T-cell (primary cell): ENCODE results near the gene NTM. TPM values are rescaled to one million over a fixed set of nuclear protein-coding genes. Genes with fewer than 3 reads are reported as not detected.

Experiments used
- ATAC-seq, 4 experiments: fragments of 200-7000 bp in 3 of 4; fragments of 150-1000 bp in 1 of 4; cut with Tn5 transposase; replicated peaks in 1 of 4; 1 replicate in 3 of 4; 2 replicates in 1 of 4; pipeline ENCODE4 v1.10.0; 2021; ENCODE audit warnings: moderate library complexity in 3 of 4, mild to moderate bottlenecking in 2 of 4, moderate number of reproducible peaks in 1 of 4
- CTCF ChIA-PET, 2 donors: fragments of 300-600 bp; sonication (Branson Sonifier 250); formaldehyde crosslinking; loops; one replicate each; lab custom pipeline; 2022; ENCODE audit warnings: antibody characterized with exemption in 2 of 2; lab: Charles Lee
- POLR2A ChIA-PET, 2 donors: fragments of 300-600 bp; sonication (Branson Sonifier 250); formaldehyde crosslinking; loops; one replicate each; lab custom pipeline; 2022; ENCODE audit warnings: antibody characterized with exemption in 2 of 2; lab: Charles Lee
- DNase-seq, 35 experiments: peaks; one replicate each; pipeline versions ENCODE4 v3.0.0 to v3.0.0-alpha.2; 2013 to 2023
- H3K27ac ChIP-seq: one replicate; pipeline ENCODE4 v1.5.1; 2013; ENCODE audit warnings: low read length
- H3K27me3 ChIP-seq, 2 experiments: replicated peaks in 1 of 2; 1 replicate in 1 of 2; 2 replicates in 1 of 2; pipeline versions ENCODE4 v1.6.1 to v1.7.0; 2013; ENCODE audit warnings: low read length in 1 of 2, mixed read lengths in 1 of 2; ENCODE audit not compliant: control insufficient read depth in 2 of 2, insufficient read depth in 2 of 2; ENCODE audit errors: extremely low read depth in 1 of 2
- H3K36me3 ChIP-seq, 2 donors: 1 replicate in 1 of 2; 2 replicates in 1 of 2; pipeline versions ENCODE4 v1.6.1 to v1.7.0; 2013; ENCODE audit warnings: low read length in 1 of 2; ENCODE audit not compliant: control insufficient read depth in 2 of 2, insufficient read depth in 1 of 2; ENCODE audit errors: extremely low read depth in 1 of 2
- H3K4me1 ChIP-seq, 2 experiments: 1 replicate in 1 of 2; 2 replicates in 1 of 2; pipeline versions ENCODE4 v1.6.1 to v1.7.0; 2013; ENCODE audit warnings: low read length in 2 of 2, mixed read lengths in 1 of 2; ENCODE audit not compliant: insufficient read depth in 2 of 2, control insufficient read depth in 1 of 2; ENCODE audit errors: extremely low read depth in 1 of 2
- H3K4me3 ChIP-seq, 2 donors: 1 replicate in 1 of 2; 2 replicates in 1 of 2; pipeline versions ENCODE4 v1.5.1 to v1.7.0; 2013; ENCODE audit warnings: mild to moderate bottlenecking in 2 of 2, low read length in 1 of 2, moderate library complexity in 1 of 2; ENCODE audit not compliant: control insufficient read depth in 1 of 2; ENCODE audit errors: extremely low read depth in 1 of 2
- H3K9me3 ChIP-seq: 2 replicates; pipeline ENCODE4 v1.7.0; 2013
- H3K27ac Mint-ChIP-seq, 2 donors: one replicate each; pipeline ENCODE4 v1.8.0; 2020 to 2021; ENCODE audit warnings: mild to moderate bottlenecking in 2 of 2, mixed read lengths in 2 of 2
- H3K27me3 Mint-ChIP-seq, 2 donors: one replicate each; pipeline ENCODE4 v1.8.0; 2021 to 2022; ENCODE audit warnings: mixed read lengths in 2 of 2
- H3K36me3 Mint-ChIP-seq: one replicate; pipeline ENCODE4 v1.8.0; 2021; ENCODE audit warnings: mixed read lengths
- H3K4me1 Mint-ChIP-seq, 3 donors: one replicate each; pipeline ENCODE4 v1.8.0; 2020 to 2022; ENCODE audit warnings: mixed read lengths in 3 of 3, mild to moderate bottlenecking in 1 of 3
- H3K4me3 Mint-ChIP-seq, 3 donors: one replicate each; pipeline ENCODE4 v1.8.0; 2020 to 2022; ENCODE audit warnings: mild to moderate bottlenecking in 3 of 3, mixed read lengths in 3 of 3, moderate library complexity in 3 of 3
- H3K9me3 Mint-ChIP-seq, 3 donors: one replicate each; pipeline ENCODE4 v1.8.0; 2020 to 2022; ENCODE audit warnings: mixed read lengths in 3 of 3
- WGBS: methylation state at CpG from one replicate; pipeline ENCODE4 v1.1.5; 2013; ENCODE audit warnings: missing lambda C conversion rate; ENCODE audit not compliant: insufficient coverage; 5-methylcytosine and 5-hydroxymethylcytosine counted together
- total RNA-seq, 35 experiments: library from RNA in 6 of 35; stranded (reverse) in 6 of 35; fragments of 120-200 nt in 1 of 35; gene quantifications; one replicate each; pipeline versions ENCODE4 v1.2.1 to v1.2.4 and lab custom pipeline; 2013 to 2026

NTM gene
- total RNA-seq, 5 donors from 2014 or later (not counting 1 experiment from before 2014, with no cell fraction given): not detected

DNA sequence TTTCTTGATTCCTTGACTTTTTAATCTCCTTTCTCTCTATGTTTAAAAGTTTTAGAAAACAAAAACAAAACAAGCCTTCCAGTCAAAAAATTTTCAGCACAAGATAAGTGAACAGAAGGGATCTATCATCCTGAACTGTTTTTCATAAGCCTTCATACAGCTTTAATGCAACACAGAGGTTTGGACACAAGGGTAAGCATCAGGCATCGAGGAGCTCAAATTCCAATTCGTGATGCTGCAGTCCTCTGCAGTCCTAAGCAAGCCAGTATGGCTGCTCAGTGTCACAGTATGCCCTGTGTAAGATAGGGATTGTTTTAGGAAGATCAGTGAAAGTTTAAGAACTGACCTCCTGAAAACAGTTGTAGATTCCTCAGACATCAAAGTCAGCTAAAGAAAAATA lies 740.9 kb downstream of the NTM start:
- DNase-seq (no peak), ATAC-seq (no peak)
- Mint-ChIP-seq H3K27me3 (peaks cover 0 to 4% of the 10 kb centered on the region in 2 donors), H3K27ac (no peak overlapping the region), H3K4me3 (no peak overlapping the region), H3K9me3 (peaks cover 0 to 9% (median 8%) of the 10 kb centered on the region in 3 donors), H3K36me3 (no peaks in the 10 kb centered on the region), H3K4me1 (no peaks in the 10 kb centered on the region)
- H3K4me3 ChIP-seq: no peak overlapping the region
- ChIA-PET CTCF (no interaction called here), POLR2A (no interaction called here)
- WGBS: 60% methylated on average over 2 of the region's 2 CpGs
- no peaks in the 10 kb centered on the region for H3K9me3 ChIP-seq
- H3K36me3 ChIP-seq: no peaks in the 10 kb centered on the region
- H3K27ac ChIP-seq: no peak overlapping the region
- H3K27me3 ChIP-seq: no peaks in the 10 kb centered on the region
- H3K4me1 ChIP-seq: no peaks in the 10 kb centered on the region

DNA sequence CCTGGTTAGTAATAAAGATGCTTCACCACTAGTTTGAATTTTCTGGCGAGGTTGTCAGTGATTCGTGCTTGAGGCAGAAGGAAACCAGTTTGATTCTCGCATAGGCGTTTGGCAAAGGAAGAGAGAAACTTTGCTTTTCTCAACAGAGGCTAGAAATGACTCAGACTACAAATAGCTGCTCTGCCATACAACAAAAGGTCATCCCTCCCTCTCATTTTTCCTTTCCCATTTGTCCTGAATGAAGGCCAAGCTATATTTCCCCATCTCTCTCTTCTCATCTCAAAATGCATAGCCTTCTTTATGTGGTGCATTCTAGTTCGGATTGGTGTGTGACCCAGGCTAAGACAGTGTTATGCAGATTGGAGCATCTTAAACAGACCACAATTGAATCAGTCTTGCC lies 741.4 kb downstream of the NTM start:
- Histone ChIP-seq H3K4me3 (no peak overlapping the region), H3K4me1 (no peaks in the 10 kb centered on the region), H3K9me3 (no peaks in the 10 kb centered on the region), H3K27me3 (no peaks in the 10 kb centered on the region), H3K27ac (no peak overlapping the region), H3K36me3 (no peaks in the 10 kb centered on the region)
- ChIA-PET POLR2A (no interaction called here), CTCF (no interaction called here)
- no peaks in the 10 kb centered on the region for H3K4me1 Mint-ChIP-seq
- peaks cover 0 to 4% of the 10 kb centered on the region in 2 donors for H3K27me3 Mint-ChIP-seq
- no peaks in the 10 kb centered on the region for H3K36me3 Mint-ChIP-seq
- WGBS: no CpG with 5 or more reads among the region's 5 CpGs
- H3K27ac Mint-ChIP-seq: no peak overlapping the region
- H3K9me3 Mint-ChIP-seq: peaks cover 0 to 9% (median 8%) of the 10 kb centered on the region in 3 donors
- H3K4me3 Mint-ChIP-seq: no peak overlapping the region
- DNase-seq (no peak), ATAC-seq (no peak)

GRCh38 chr11:132112846-132113245 lies 742.4 kb downstream of the NTM start:
- H3K4me3 Mint-ChIP-seq: no peak overlapping the region
- H3K4me1 Mint-ChIP-seq: no peaks in the 10 kb centered on the region
- no peak for ATAC-seq
- no peak overlapping the region for H3K27ac ChIP-seq
- ChIA-PET CTCF (no interaction called here), POLR2A (no interaction called here)
- no peaks in the 10 kb centered on the region for H3K36me3 ChIP-seq
- H3K27ac Mint-ChIP-seq: no peak overlapping the region
- H3K27me3 Mint-ChIP-seq: peaks cover 0 to 4% of the 10 kb centered on the region in 2 donors
- no peaks in the 10 kb centered on the region for H3K9me3 ChIP-seq
- peaks cover 0 to 9% (median 8%) of the 10 kb centered on the region in 3 donors for H3K9me3 Mint-ChIP-seq
- H3K4me1 ChIP-seq: no peaks in the 10 kb centered on the region
- H3K4me3 ChIP-seq: no peak overlapping the region
- H3K27me3 ChIP-seq: no peaks in the 10 kb centered on the region
- WGBS: 93% methylated on average over 3 of the region's 6 CpGs
- no peaks in the 10 kb centered on the region for H3K36me3 Mint-ChIP-seq
- DNase-seq: no peak

DNA sequence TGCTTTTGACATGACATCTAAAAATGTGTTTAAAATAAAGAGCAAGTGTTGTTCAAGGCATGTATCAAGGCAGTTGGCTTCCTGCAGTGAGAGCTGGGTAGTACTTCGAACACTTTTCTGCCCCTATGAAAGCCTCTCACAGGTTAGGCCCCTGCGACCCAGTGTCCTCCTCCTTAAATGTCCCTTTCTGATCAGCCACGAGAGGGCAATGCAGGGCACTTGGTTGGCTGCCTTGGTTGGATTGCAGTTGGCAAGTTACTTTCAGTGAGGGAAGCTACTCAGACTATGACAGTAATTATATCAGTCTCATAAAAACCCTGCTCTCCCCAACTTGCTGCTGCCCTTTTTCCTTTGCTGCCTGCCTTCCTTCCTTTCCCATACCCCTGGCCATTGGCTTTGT lies 743.8 kb downstream of the NTM start:
- Mint-ChIP-seq H3K36me3 (no peaks in the 10 kb centered on the region), H3K4me1 (no peaks in the 10 kb centered on the region), H3K27me3 (peaks cover 0 to 4% of the 10 kb centered on the region in 2 donors), H3K4me3 (no peak overlapping the region), H3K9me3 (peaks cover 0 to 9% (median 8%) of the 10 kb centered on the region in 3 donors), H3K27ac (no peak overlapping the region)
- Histone ChIP-seq H3K27ac (no peak overlapping the region), H3K36me3 (no peaks in the 10 kb centered on the region), H3K27me3 (no peaks in the 10 kb centered on the region), H3K4me3 (no peak overlapping the region), H3K9me3 (no peaks in the 10 kb centered on the region), H3K4me1 (no peaks in the 10 kb centered on the region)
- ATAC-seq (no peak), DNase-seq (no peak)
- 33% methylated on average over 1 of the region's 3 CpGs for WGBS
- ChIA-PET POLR2A (no interaction called here), CTCF (no interaction called here)

DNA sequence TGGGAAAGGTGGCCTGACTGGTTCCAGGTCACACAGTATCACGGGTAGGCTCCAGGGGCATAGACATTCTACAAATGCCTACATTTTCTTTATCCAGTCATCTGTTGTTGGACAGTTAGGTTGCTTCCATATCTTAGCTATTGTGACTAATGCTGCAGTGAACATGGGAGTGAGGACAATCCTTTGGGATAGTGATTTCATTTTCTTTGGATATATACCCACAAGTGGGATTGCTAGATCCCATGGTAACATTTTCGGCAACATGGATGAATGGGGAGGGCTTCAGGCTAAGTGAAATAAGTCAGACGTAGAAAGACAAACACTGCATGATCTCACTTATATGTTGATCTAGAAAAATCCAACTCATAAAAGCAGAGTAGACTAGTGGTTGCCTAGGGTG lies 744.3 kb downstream of the NTM start:
- H3K36me3 ChIP-seq: no peaks in the 10 kb centered on the region
- ChIA-PET CTCF (no interaction called here), POLR2A (no interaction called here)
- no peak for ATAC-seq
- no CpG with 5 or more reads among the region's 3 CpGs for WGBS
- Mint-ChIP-seq H3K9me3 (peaks cover 0 to 8% (median 4%) of the 10 kb centered on the region in 3 donors), H3K27me3 (peaks cover 0 to 4% of the 10 kb centered on the region in 2 donors), H3K36me3 (no peaks in the 10 kb centered on the region), H3K4me1 (no peaks in the 10 kb centered on the region), H3K27ac (no peak overlapping the region), H3K4me3 (no peak overlapping the region)
- no peaks in the 10 kb centered on the region for H3K9me3 ChIP-seq
- DNase-seq: no peak
- no peak overlapping the region for H3K4me3 ChIP-seq
- no peaks in the 10 kb centered on the region for H3K27me3 ChIP-seq
- H3K4me1 ChIP-seq: no peaks in the 10 kb centered on the region
- H3K27ac ChIP-seq: no peak overlapping the region

DNA sequence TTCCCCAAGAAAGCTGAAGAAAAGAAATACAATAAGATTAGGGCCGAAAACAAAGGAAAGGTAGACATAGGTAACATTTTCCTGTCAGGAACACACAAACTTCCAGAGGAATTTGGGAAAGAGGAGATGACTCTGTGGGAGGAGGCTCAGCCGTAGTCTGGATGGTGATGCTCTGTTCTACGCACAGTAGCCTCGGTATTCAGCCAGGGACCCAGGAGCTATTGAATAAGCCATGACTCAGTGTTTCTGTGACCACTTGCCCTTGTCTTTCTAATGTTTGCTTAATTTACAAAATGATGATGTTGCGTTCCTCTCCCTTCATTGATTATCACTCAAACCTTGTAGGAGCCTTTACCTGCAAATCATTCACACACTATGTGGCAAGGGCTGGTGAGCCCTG lies 745.0 kb downstream of the NTM start:
- ChIA-PET POLR2A (no interaction called here), CTCF (no interaction called here)
- no peaks in the 10 kb centered on the region for H3K4me1 ChIP-seq
- H3K27ac ChIP-seq: no peak overlapping the region
- Mint-ChIP-seq H3K4me3 (no peak overlapping the region), H3K4me1 (no peaks in the 10 kb centered on the region), H3K27ac (no peak overlapping the region), H3K36me3 (no peaks in the 10 kb centered on the region), H3K27me3 (no peaks in the 10 kb centered on the region), H3K9me3 (peaks cover 0 to 3% (median 0%) of the 10 kb centered on the region in 3 donors)
- no peaks in the 10 kb centered on the region for H3K9me3 ChIP-seq
- no peak for DNase-seq
- ATAC-seq: no peak
- H3K36me3 ChIP-seq: no peaks in the 10 kb centered on the region
- H3K4me3 ChIP-seq: no peak overlapping the region
- WGBS: 89% methylated on average over 4 of the region's 5 CpGs
- no peaks in the 10 kb centered on the region for H3K27me3 ChIP-seq

DNA sequence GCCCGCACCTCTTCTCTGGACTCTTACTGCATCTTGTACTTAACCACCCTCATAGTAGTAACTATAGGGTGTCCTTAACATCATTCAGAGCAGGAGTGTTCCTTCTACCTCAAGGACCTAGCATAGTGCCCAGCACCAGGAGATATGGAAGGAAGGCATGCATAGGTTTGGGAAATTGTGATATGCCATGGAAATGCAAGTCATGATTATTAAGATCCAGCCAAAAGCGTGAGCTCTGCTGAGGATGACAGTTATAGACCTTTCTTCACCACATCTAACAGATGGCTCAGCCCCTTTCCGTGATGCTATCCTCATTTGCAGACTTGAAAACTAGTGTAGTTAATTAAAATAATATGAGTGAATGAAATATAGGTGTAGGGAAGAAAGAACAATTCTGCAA lies 746.1 kb downstream of the NTM start:
- no peaks in the 10 kb centered on the region for H3K36me3 ChIP-seq
- H3K27ac ChIP-seq: no peak overlapping the region
- H3K4me3 Mint-ChIP-seq: no peak overlapping the region
- H3K9me3 Mint-ChIP-seq: peaks cover 0 to 3% (median 0%) of the 10 kb centered on the region in 3 donors
- WGBS: no CpG with 5 or more reads among the region's 3 CpGs
- no peaks in the 10 kb centered on the region for H3K4me1 ChIP-seq
- no peaks in the 10 kb centered on the region for H3K36me3 Mint-ChIP-seq
- DNase-seq (no peak), ATAC-seq (no peak)
- H3K27me3 Mint-ChIP-seq: no peaks in the 10 kb centered on the region
- no peaks in the 10 kb centered on the region for H3K4me1 Mint-ChIP-seq
- no peak overlapping the region for H3K4me3 ChIP-seq
- no peaks in the 10 kb centered on the region for H3K9me3 ChIP-seq
- ChIA-PET POLR2A (no interaction called here), CTCF (no interaction called here)
- no peaks in the 10 kb centered on the region for H3K27me3 ChIP-seq
- no peak overlapping the region for H3K27ac Mint-ChIP-seq
